Calu3 (cell line): ENCODE data around the gene UTP4. TPM values are rescaled to one million over a fixed set of nuclear protein-coding genes. Genes with fewer than 3 reads are reported as not detected.
"Not testable (repeated sequence)": the region's sequence is repeated elsewhere in the genome, so short reads cannot be mapped to it uniquely, and the experiment has no call there.

Experiments used
- BruUV-seq: library from RNA; stranded (reverse); fragments of 400-500 nt; replicated peaks from 2 replicates; lab custom pipeline; 2021; lab: Mats Ljungman, UMichigan
- CTCF ChIA-PET: fragments of 300-600 bp; sonication (Branson Sonifier 250); formaldehyde crosslinking; loops from one replicate; lab custom pipeline; 2022; ENCODE audit warnings: antibody characterized with exemption; lab: Charles Lee
- DNase-seq: peaks from one replicate; pipeline ENCODE4 v3.0.0; 2022
- H3K27ac Mint-ChIP-seq: one replicate; pipeline ENCODE4 v1.8.0; 2022; ENCODE audit warnings: mixed read lengths; ENCODE audit not compliant: unreplicated experiment
- H3K27me3 Mint-ChIP-seq: one replicate; pipeline ENCODE4 v1.8.0; 2022; ENCODE audit warnings: mixed read lengths; ENCODE audit not compliant: unreplicated experiment
- H3K36me3 Mint-ChIP-seq: one replicate; pipeline ENCODE4 v1.8.0; 2022; ENCODE audit warnings: mild to moderate bottlenecking, moderate library complexity, mixed read lengths; ENCODE audit not compliant: insufficient read depth, unreplicated experiment
- H3K4me1 Mint-ChIP-seq: one replicate; pipeline ENCODE4 v1.8.0; 2022; ENCODE audit warnings: mild to moderate bottlenecking, low read depth, mixed read lengths; ENCODE audit not compliant: unreplicated experiment
- H3K4me3 Mint-ChIP-seq: one replicate; pipeline ENCODE4 v1.8.0; 2022; ENCODE audit warnings: mild to moderate bottlenecking, low read depth, moderate library complexity, mixed read lengths; ENCODE audit not compliant: unreplicated experiment
- H3K9me3 Mint-ChIP-seq: one replicate; pipeline ENCODE4 v1.8.0; 2022; ENCODE audit warnings: low read depth, mixed read lengths; ENCODE audit not compliant: unreplicated experiment
- intact Hi-C: fragments of 100-400 bp; cut with micrococcal nuclease; formaldehyde crosslinking; loops from one replicate; pipeline ENCODE4 v1.10.0; 2022; ENCODE audit not compliant: unreplicated experiment
- total RNA-seq: library from RNA; stranded (reverse); gene quantifications from 2 replicates; pipeline ENCODE4 v1.2.3, GENCODE V29; 2022
- TF ChIP-seq, protein P1 (sequence below): fragments of 200-600 bp; IDR thresholded peaks from one replicate; pipeline ENCODE4 v1.8.0; 2022; ENCODE audit warnings: antibody characterized with exemption; ENCODE audit not compliant: unreplicated experiment

Gene UTP4
- total RNA-seq, 1 experiment from 2014 or later, result 116 TPM

DNA sequence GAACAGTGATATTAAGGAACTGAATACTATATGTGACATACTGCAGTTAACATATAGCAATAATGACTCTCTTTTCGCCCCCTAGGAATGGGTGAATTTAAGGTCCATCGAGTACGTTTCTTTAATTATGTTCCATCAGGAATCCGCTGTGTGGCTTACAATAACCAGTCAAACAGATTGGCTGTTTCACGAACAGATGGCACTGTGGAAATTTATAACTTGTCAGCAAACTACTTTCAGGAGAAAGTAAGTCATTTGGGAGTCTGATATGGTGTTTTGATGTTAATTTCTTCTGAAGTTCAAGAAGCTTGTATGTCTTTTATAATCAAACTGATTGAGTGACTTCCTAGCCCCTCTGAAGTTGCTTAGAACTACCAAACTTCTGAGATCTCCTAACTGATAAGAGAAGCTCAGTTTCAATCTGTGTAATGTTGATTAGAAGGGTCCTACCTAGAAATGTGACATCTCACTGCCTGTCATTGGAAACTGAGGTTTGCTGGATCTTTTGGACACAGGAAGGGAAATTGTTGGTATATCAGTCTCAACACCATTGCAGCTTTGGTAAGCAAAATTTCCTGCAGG, 1.0 kb downstream of the UTP4 start:
- intact Hi-C loops, result no loop called here
- CTCF ChIA-PET, result interaction anchor here (0.6 to 1.0 kb wide), 4 partner anchors 9 to 44 kb away, joined by 3 read pairs; no protein-coding TSS in a partner anchor
- Mint-ChIP-seq H3K27me3 (no peaks in the 10 kb centered on the region), H3K27ac (peak overlapping the region; percentile 93), H3K4me1 (peaks cover 33% of the 10 kb centered on the region), H3K36me3 (peaks cover 76% of the 10 kb centered on the region), H3K4me3 (peak overlapping the region; percentile 93), H3K9me3 (no peaks in the 10 kb centered on the region)
- TF ChIP-seq, protein P1, sequence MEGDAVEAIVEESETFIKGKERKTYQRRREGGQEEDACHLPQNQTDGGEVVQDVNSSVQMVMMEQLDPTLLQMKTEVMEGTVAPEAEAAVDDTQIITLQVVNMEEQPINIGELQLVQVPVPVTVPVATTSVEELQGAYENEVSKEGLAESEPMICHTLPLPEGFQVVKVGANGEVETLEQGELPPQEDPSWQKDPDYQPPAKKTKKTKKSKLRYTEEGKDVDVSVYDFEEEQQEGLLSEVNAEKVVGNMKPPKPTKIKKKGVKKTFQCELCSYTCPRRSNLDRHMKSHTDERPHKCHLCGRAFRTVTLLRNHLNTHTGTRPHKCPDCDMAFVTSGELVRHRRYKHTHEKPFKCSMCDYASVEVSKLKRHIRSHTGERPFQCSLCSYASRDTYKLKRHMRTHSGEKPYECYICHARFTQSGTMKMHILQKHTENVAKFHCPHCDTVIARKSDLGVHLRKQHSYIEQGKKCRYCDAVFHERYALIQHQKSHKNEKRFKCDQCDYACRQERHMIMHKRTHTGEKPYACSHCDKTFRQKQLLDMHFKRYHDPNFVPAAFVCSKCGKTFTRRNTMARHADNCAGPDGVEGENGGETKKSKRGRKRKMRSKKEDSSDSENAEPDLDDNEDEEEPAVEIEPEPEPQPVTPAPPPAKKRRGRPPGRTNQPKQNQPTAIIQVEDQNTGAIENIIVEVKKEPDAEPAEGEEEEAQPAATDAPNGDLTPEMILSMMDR, result no peak
- no TSS peak for BruUV-seq
- no peak for DNase-seq

- Mint-ChIP-seq H3K27me3 (no peaks in the 10 kb centered on the region), H3K4me1 (peaks cover 20% of the 10 kb centered on the region)
Measured at GRCh38 chr16:69138608-69139007, 6.2 kb downstream of the UTP4 start.

DNA sequence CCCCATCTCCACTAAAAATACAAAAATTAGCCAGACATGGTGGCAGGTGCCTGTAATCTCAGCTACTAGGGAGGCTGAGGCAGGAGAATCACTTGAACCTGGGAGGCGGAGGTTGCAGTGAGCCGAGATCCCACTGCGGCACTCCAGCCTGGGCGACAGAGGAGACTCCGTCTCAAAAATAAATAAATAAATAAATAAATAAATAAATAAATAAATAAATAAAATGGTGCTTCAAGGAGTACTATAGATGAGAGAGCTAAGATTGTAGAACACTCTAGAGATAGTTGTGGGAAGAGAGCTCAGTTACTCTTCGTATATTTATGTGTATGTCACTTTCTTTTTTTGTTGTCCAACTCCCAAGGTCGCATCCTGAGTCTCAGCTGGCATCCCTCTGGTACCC, 7.0 kb downstream of the UTP4 start:
- H3K36me3 Mint-ChIP-seq, result peaks cover 67% of the 10 kb centered on the region
- CTCF ChIA-PET, result interaction anchor here (0.7 kb wide), 1 partner anchor 173 kb away, joined by 6 read pairs; no protein-coding TSS in a partner anchor
- peaks cover 11% of the 10 kb centered on the region for H3K4me1 Mint-ChIP-seq
- H3K27me3 Mint-ChIP-seq, DNase-seq, BruUV-seq, H3K27ac Mint-ChIP-seq, intact Hi-C loops, H3K4me3 Mint-ChIP-seq, H3K9me3 Mint-ChIP-seq: not testable (repeated sequence)

More at GRCh38 chr16:69138608-69139007, 6.2 kb downstream of the UTP4 start:
- TF ChIP-seq, protein P1, result no peak
- no peak overlapping the region for H3K4me3 Mint-ChIP-seq
- DNase-seq, result no peak
- H3K9me3 Mint-ChIP-seq, result no peaks in the 10 kb centered on the region
- intact Hi-C loops, result no loop called here
- H3K36me3 Mint-ChIP-seq, result peaks cover 66% of the 10 kb centered on the region
- no TSS peak for BruUV-seq
- no peak overlapping the region for H3K27ac Mint-ChIP-seq
- CTCF ChIA-PET, result interaction anchor here (0.7 kb wide), 1 partner anchor 174 kb away, joined by 6 read pairs; no protein-coding TSS in a partner anchor

DNA sequence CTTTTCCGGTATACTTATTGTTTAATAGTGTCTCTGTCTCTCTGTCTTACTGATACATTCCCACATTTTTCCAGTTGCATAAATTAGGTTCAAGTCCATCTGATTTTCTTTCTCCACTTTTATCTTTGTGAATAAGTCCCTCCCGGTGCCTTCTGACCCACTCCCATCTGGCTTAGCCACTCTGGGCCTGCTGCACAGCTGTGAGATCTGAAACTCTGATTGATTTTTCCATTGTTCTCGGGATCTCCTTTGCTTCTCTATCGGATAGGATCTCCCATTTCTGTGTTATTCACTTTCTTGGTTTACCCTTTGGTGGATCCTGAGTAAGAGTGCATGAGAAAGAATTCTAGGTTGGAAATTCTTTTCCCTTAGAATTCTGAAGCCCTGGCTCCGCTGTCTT, 8.6 kb downstream of the UTP4 start:
- DNase-seq, result no peak
- H3K4me3 Mint-ChIP-seq, result no peak overlapping the region
- CTCF ChIA-PET, result interaction anchor here (1.0 kb wide), 1 partner anchor 239 kb away, joined by 3 read pairs; no protein-coding TSS in a partner anchor
- peaks cover 69% of the 10 kb centered on the region for H3K36me3 Mint-ChIP-seq
- H3K27ac Mint-ChIP-seq, result no peak overlapping the region
- intact Hi-C loops, result no loop called here
- no peaks in the 10 kb centered on the region for H3K4me1 Mint-ChIP-seq
- TF ChIP-seq, protein P1, result no peak
- no peaks in the 10 kb centered on the region for H3K27me3 Mint-ChIP-seq
- BruUV-seq, result no TSS peak
- no peaks in the 10 kb centered on the region for H3K9me3 Mint-ChIP-seq

DNA sequence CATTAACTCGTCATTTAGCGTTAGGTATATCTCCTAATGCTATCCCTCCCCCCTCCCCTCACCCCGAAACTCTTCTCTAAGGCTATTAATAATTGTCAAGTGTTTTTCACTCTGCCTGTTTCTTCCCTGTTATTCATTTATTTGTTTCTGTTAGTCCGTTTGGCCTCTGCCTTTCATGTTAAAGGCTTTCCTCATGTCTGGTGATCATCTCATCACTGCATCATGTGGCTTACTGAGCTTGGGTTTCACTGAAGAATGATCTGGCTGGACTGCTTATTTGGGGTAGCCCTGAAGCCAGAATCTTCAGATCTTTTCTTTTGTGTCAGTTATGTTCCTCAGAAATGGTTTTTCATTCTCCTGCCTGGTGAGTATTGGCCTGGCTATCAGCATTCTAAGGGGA, 9.5 kb downstream of the UTP4 start:
- H3K4me1 Mint-ChIP-seq, result no peaks in the 10 kb centered on the region
- no peaks in the 10 kb centered on the region for H3K27me3 Mint-ChIP-seq
- no TSS peak for BruUV-seq
- intact Hi-C loops, result no loop called here
- peaks cover 71% of the 10 kb centered on the region for H3K36me3 Mint-ChIP-seq
- no peaks in the 10 kb centered on the region for H3K9me3 Mint-ChIP-seq
- DNase-seq, result no peak
- TF ChIP-seq, protein P1, result no peak
- no peak overlapping the region for H3K27ac Mint-ChIP-seq
- H3K4me3 Mint-ChIP-seq, result no peak overlapping the region
- CTCF ChIA-PET, result interaction anchor here (1.0 kb wide), 1 partner anchor 240 kb away, joined by 3 read pairs; no protein-coding TSS in a partner anchor
